Activated gamma-delta T cell treated with Interleukin-2 at 50 U/mL for 16 hours (primary cell): Measurements from ENCODE around the gene AHI1.

ENCODE experiments used
- DNase-seq: peaks from one replicate; pipeline ENCODE4 v3.0.0-alpha.2; 2020

Gene AHI1

GRCh38 chr6:135324531-135324930 is 173.0 kb downstream of the AHI1 start:
- DNase-seq: no peak

GRCh38 chr6:135323979-135324378 is 173.6 kb downstream of the AHI1 start:
- no peak for DNase-seq

- no peak for DNase-seq
These were observed 174.3 kb downstream of the AHI1 start for GRCh38 chr6:135323202-135323668.

GRCh38 chr6:135322427-135323201 is 174.9 kb downstream of the AHI1 start:
- DNase-seq: no peak

- no peak for DNase-seq
These were observed 176.6 kb downstream of the AHI1 start for GRCh38 chr6:135320721-135321621.

GRCh38 chr6:135319819-135320218 is 177.7 kb downstream of the AHI1 start:
- no peak for DNase-seq

- no peak for DNase-seq
These were observed 178.6 kb downstream of the AHI1 start for GRCh38 chr6:135318738-135319469.

GRCh38 chr6:135314543-135314942 is 183.0 kb downstream of the AHI1 start:
- no peak for DNase-seq

- no peak for DNase-seq
These were observed 185.9 kb downstream of the AHI1 start for GRCh38 chr6:135311446-135312200.

GRCh38 chr6:135310291-135310690 is 187.2 kb downstream of the AHI1 start:
- DNase-seq: no peak

GRCh38 chr6:135306740-135307420 is 190.7 kb downstream of the AHI1 start:
- no peak for DNase-seq

- no peak for DNase-seq
These were observed 191.4 kb downstream of the AHI1 start for GRCh38 chr6:135306166-135306565.

GRCh38 chr6:135305684-135306083 is 191.9 kb downstream of the AHI1 start:
- DNase-seq: no peak

- no peak for DNase-seq
These were observed 192.7 kb downstream of the AHI1 start for GRCh38 chr6:135304883-135305282.

- no peak for DNase-seq
These were observed 196.2 kb downstream of the AHI1 start for GRCh38 chr6:135301304-135301703.

GRCh38 chr6:135300576-135300975 is 197.0 kb downstream of the AHI1 start:
- DNase-seq: no peak

GRCh38 chr6:135299256-135299655 is 198.3 kb downstream of the AHI1 start:
- DNase-seq: no peak

- DNase-seq: no peak
These were observed 199.1 kb downstream of the AHI1 start for GRCh38 chr6:135298455-135298854.

- DNase-seq: no peak
These were observed 200.8 kb downstream of the AHI1 start for GRCh38 chr6:135296715-135297114.

GRCh38 chr6:135295085-135295484 is 202.5 kb downstream of the AHI1 start:
- DNase-seq: no peak

GRCh38 chr6:135291288-135292076 is 206.1 kb downstream of the AHI1 start:
- DNase-seq: no peak
